GM12892 (cell line): ENCODE measurements around the gene TBXAS1.

Experiments used
- POLR2A ChIP-seq: IDR thresholded peaks from 2 replicates; pipeline ENCODE4 v1.6.1; 2011; ENCODE audit warnings: low read depth, low read length, control low read depth
- POLR2AphosphoS5 ChIP-seq: IDR thresholded peaks from 2 replicates; pipeline ENCODE4 v1.6.1; 2011; ENCODE audit warnings: low read depth, low read length, control low read depth
- TAF1 ChIP-seq: IDR thresholded peaks from 2 replicates; pipeline ENCODE4 v1.6.1; 2011; ENCODE audit warnings: low read depth, mild to moderate bottlenecking, control low read depth, low read length, borderline replicate concordance

DNA sequence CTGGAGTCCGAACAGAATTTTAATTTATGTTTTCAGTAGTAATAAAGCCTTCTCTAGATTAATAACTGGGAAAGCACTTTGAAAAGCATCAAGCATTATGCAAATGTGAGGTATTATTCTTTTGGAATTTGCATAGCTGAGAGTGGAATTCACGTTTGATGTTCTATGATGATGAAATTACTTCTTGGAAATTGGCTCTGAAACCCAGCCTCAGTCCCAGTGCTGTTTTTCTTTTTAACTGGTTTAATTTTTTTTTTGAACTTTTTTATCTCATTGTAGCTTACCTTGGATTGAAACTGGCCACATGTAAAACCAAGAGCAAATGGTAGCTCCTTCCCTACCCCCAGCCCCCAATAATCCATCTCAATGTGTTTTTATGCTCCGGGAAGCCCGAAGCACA lies 1.2 kb downstream of the TBXAS1 start:
- no peak for TF ChIP-seq POLR2A
- TF ChIP-seq TAF1 = no peak
- TF ChIP-seq POLR2AphosphoS5 = no peak
